ENCODE measurements around the gene CDA. TPM values are rescaled to one million over a fixed set of nuclear protein-coding genes. Genes with fewer than 3 reads are reported as not detected.
A peak's percentile ranks its signal among the peaks of the same experiment; 100 is the strongest.

CDA gene
- total and polyA plus RNA-seq, 2 experiments from 2014 or later: 2.5 to 13.6 TPM

DNA sequence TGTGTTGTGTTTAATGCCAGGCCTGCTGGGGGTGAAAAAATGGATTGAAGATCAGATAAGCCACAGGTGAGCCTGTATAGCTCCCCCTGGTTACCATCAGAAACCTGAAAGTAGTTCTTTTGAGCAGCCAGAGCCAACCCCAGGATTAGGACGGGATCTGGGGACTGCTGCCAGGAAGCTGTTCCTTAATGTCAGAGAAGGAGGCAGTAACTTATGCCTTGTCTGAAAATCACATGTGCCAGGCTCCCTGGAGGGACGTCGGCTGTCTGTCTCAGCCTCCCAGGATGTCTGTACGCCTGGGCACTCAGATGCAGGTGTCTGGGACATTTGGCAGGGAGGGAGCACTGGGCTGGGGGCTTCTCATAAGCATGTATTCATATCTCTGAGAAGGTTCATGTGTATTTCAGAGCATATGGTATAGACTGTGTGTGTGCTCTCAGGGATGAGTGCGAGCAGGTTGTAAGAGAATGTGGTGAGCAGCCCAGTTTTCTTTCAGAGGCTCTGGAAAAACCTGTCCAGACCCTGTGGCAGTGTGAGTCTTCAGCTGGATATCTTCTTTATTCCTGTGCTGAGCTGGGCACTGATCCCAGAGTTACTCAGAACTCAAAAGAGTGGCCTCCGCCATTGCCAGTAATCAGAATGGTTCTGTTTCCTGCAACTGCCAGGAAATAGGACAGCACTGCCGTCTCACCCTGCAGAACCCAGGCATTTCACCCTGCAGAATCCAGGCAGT is 33.7 kb upstream of the CDA start:
- no peaks in the 10 kb centered on the region for H3K9me3 Mint-ChIP-seq
- H3K79me2 ChIP-seq (replicated peaks; ENCODE audit: insufficient read depth): no peaks in the 10 kb centered on the region

DNA sequence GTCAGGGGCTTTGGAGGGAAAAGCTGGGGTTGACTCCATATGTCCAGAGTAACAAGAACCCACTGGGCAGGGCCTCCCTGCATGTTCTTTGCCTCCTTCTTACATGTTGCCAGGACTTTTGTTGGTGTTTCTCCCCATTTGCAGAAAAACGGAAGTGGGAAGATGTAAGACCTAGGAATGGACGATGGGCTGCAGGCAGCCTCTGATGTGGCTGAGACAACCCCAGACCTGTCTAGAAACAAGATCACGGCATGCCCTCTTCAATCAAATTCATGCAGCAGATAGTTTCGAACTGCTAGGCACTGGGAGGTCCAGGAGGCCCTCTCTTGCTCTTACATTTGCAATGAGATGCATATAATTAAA is 33.2 kb upstream of the CDA start:
- H3K9me2 ChIP-seq (ENCODE audit: insufficient read depth): no peaks in the 10 kb centered on the region
- DNase-seq (ENCODE audit: low spot score) (no peak), ATAC-seq (no peak)
- H3K4me1 ChIP-seq (ENCODE audit: insufficient read depth): peaks cover 10% of the 10 kb centered on the region; the same call in 1 of the 2 replicates
- no peak overlapping the region for H3K4me2 ChIP-seq
- Mint-ChIP-seq H3K4me1 (peaks cover 10% of the 10 kb centered on the region; the same call in 2 of the 3 replicates), H3K36me3 (ENCODE audit: low read depth) (no peaks in the 10 kb centered on the region), H3K4me3 (no peak overlapping the region), H3K9me3 (no peaks in the 10 kb centered on the region), H3K27me3 (ENCODE audit: insufficient read depth, low read depth, poor library complexity) (peaks cover 44% of the 10 kb centered on the region), H3K27ac (no peak overlapping the region)
- H3K27ac ChIP-seq (ENCODE audit: low read depth): no peak overlapping the region
- no peaks in the 10 kb centered on the region for H4K20me1 ChIP-seq (replicated peaks; ENCODE audit: insufficient read depth)
- H3K36me3 ChIP-seq (ENCODE audit: insufficient read depth): no peaks in the 10 kb centered on the region
- H3K27me3 ChIP-seq (ENCODE audit: insufficient read depth): peaks cover 61% of the 10 kb centered on the region
- no peak overlapping the region for H2AFZ ChIP-seq
- H3K4me3 ChIP-seq: no peak overlapping the region
- peaks cover 9% of the 10 kb centered on the region; the same call in 1 of the 2 replicates for H3F3A ChIP-seq (replicated peaks; ENCODE audit: low read depth)
- no peaks in the 10 kb centered on the region for H3K79me2 ChIP-seq (replicated peaks; ENCODE audit: insufficient read depth)
- TF ChIP-seq, protein P1, sequence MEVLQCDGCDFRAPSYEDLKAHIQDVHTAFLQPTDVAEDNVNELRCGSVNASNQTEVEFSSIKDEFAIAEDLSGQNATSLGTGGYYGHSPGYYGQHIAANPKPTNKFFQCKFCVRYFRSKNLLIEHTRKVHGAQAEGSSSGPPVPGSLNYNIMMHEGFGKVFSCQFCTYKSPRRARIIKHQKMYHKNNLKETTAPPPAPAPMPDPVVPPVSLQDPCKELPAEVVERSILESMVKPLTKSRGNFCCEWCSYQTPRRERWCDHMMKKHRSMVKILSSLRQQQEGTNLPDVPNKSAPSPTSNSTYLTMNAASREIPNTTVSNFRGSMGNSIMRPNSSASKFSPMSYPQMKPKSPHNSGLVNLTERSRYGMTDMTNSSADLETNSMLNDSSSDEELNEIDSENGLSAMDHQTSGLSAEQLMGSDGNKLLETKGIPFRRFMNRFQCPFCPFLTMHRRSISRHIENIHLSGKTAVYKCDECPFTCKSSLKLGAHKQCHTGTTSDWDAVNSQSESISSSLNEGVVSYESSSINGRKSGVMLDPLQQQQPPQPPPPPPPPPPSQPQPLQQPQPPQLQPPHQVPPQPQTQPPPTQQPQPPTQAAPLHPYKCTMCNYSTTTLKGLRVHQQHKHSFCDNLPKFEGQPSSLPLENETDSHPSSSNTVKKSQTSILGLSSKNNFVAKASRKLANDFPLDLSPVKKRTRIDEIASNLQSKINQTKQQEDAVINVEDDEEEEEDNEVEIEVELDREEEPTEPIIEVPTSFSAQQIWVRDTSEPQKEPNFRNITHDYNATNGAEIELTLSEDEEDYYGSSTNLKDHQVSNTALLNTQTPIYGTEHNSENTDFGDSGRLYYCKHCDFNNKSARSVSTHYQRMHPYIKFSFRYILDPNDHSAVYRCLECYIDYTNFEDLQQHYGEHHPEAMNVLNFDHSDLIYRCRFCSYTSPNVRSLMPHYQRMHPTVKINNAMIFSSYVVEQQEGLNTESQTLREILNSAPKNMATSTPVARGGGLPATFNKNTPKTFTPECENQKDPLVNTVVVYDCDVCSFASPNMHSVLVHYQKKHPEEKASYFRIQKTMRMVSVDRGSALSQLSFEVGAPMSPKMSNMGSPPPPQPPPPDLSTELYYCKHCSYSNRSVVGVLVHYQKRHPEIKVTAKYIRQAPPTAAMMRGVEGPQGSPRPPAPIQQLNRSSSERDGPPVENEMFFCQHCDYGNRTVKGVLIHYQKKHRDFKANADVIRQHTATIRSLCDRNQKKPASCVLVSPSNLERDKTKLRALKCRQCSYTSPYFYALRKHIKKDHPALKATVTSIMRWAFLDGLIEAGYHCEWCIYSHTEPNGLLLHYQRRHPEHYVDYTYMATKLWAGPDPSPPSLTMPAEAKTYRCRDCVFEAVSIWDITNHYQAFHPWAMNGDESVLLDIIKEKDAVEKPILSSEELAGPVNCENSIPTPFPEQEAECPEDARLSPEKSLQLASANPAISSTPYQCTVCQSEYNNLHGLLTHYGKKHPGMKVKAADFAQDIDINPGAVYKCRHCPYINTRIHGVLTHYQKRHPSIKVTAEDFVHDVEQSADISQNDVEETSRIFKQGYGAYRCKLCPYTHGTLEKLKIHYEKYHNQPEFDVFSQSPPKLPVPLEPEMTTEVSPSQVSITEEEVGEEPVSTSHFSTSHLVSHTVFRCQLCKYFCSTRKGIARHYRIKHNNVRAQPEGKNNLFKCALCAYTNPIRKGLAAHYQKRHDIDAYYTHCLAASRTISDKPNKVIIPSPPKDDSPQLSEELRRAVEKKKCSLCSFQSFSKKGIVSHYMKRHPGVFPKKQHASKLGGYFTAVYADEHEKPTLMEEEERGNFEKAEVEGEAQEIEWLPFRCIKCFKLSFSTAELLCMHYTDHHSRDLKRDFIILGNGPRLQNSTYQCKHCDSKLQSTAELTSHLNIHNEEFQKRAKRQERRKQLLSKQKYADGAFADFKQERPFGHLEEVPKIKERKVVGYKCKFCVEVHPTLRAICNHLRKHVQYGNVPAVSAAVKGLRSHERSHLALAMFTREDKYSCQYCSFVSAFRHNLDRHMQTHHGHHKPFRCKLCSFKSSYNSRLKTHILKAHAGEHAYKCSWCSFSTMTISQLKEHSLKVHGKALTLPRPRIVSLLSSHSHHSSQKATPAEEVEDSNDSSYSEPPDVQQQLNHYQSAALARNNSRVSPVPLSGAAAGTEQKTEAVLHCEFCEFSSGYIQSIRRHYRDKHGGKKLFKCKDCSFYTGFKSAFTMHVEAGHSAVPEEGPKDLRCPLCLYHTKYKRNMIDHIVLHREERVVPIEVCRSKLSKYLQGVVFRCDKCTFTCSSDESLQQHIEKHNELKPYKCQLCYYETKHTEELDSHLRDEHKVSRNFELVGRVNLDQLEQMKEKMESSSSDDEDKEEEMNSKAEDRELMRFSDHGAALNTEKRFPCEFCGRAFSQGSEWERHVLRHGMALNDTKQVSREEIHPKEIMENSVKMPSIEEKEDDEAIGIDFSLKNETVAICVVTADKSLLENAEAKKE (CRISPR knock-in tag; IDR thresholded peaks at IDR 0.05): no peak
- TF ChIP-seq ZNF331 (CRISPR knock-in tag; IDR thresholded peaks at IDR 0.05; ENCODE audit: low read depth) (no peak), STAT1 (IDR thresholded peaks at IDR 0.05; ENCODE audit: unreplicated experiment) (no peak), CREB1 (CRISPR knock-in tag; IDR thresholded peaks at IDR 0.05; ENCODE audit: low read depth) (no peak)
- TF ChIP-seq, protein P2, sequence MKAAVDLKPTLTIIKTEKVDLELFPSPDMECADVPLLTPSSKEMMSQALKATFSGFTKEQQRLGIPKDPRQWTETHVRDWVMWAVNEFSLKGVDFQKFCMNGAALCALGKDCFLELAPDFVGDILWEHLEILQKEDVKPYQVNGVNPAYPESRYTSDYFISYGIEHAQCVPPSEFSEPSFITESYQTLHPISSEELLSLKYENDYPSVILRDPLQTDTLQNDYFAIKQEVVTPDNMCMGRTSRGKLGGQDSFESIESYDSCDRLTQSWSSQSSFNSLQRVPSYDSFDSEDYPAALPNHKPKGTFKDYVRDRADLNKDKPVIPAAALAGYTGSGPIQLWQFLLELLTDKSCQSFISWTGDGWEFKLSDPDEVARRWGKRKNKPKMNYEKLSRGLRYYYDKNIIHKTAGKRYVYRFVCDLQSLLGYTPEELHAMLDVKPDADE (IDR thresholded peaks at IDR 0.05): no peak
- TF ChIP-seq, protein P3, sequence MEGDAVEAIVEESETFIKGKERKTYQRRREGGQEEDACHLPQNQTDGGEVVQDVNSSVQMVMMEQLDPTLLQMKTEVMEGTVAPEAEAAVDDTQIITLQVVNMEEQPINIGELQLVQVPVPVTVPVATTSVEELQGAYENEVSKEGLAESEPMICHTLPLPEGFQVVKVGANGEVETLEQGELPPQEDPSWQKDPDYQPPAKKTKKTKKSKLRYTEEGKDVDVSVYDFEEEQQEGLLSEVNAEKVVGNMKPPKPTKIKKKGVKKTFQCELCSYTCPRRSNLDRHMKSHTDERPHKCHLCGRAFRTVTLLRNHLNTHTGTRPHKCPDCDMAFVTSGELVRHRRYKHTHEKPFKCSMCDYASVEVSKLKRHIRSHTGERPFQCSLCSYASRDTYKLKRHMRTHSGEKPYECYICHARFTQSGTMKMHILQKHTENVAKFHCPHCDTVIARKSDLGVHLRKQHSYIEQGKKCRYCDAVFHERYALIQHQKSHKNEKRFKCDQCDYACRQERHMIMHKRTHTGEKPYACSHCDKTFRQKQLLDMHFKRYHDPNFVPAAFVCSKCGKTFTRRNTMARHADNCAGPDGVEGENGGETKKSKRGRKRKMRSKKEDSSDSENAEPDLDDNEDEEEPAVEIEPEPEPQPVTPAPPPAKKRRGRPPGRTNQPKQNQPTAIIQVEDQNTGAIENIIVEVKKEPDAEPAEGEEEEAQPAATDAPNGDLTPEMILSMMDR (conservative IDR thresholded peaks at IDR 0.05; ENCODE audit: low read depth in 2 of 2): no peak

More for the DNA sequence above, 33.7 kb upstream of the CDA start:
- Histone ChIP-seq H2AFZ (no peak overlapping the region), H3K9me2 (ENCODE audit: insufficient read depth) (no peaks in the 10 kb centered on the region), H3K4me3 (no peak overlapping the region), H3K27ac (ENCODE audit: low read depth) (no peak overlapping the region), H3K4me2 (no peak overlapping the region), H3K36me3 (ENCODE audit: insufficient read depth) (no peaks in the 10 kb centered on the region), H3K27me3 (ENCODE audit: insufficient read depth) (peaks cover 67% of the 10 kb centered on the region), H3F3A (replicated peaks; ENCODE audit: low read depth) (peaks cover 9% of the 10 kb centered on the region; the same call in 1 of the 2 replicates), H4K20me1 (replicated peaks; ENCODE audit: insufficient read depth) (no peaks in the 10 kb centered on the region), H3K4me1 (ENCODE audit: insufficient read depth) (peaks cover 10% of the 10 kb centered on the region; the same call in 1 of the 2 replicates)
- Mint-ChIP-seq H3K4me1 (peaks cover 10% of the 10 kb centered on the region; the same call in 2 of the 3 replicates), H3K27me3 (ENCODE audit: insufficient read depth, low read depth, poor library complexity) (peaks cover 48% of the 10 kb centered on the region), H3K27ac (no peak overlapping the region), H3K4me3 (no peak overlapping the region; the same call in 2 of the 3 replicates), H3K36me3 (ENCODE audit: low read depth) (no peaks in the 10 kb centered on the region)
- DNase-seq (ENCODE audit: low spot score): no peak
- no peak for ATAC-seq
- TF ChIP-seq, protein P3 (conservative IDR thresholded peaks at IDR 0.05; ENCODE audit: low read depth in 2 of 2): 0 out of 4 replicates have a peak, but pooled peaks of 1 of the 2 experiments have one; percentile 13
- TF ChIP-seq EZH2 (IDR thresholded peaks at IDR 0.05; ENCODE audit: low read depth, unreplicated experiment): no peak

Data from GM23338 (cell line).